Measurements from ENCODE around the gene GRM6. TPM values are rescaled to one million over a fixed set of nuclear protein-coding genes. Genes with fewer than 3 reads are reported as not detected.

The GRM6 gene
- total RNA-seq, 1 donor from 2014 or later, result not detected

DNA sequence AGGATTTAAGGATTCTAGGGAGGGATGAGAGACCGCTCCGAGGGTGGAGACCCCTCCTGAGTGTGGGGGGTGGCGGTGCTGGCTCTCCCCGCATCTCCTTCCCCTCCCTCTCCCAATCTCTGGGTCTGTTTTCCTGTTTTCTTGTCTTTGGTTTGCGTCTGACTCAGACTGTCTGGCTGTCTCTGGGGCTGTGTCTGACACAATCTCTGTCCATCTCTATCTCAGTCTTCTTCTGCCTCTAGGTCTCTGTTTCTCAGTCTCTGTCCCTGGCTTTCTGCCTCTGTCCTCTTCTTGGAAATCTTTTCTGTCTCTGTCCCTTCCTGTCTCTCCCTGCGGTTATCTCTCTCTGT lies 196 bp upstream of the GRM6 start:
- H3K27ac Mint-ChIP-seq (ENCODE audit: unreplicated experiment), result peak overlapping the region; percentile 36

DNA sequence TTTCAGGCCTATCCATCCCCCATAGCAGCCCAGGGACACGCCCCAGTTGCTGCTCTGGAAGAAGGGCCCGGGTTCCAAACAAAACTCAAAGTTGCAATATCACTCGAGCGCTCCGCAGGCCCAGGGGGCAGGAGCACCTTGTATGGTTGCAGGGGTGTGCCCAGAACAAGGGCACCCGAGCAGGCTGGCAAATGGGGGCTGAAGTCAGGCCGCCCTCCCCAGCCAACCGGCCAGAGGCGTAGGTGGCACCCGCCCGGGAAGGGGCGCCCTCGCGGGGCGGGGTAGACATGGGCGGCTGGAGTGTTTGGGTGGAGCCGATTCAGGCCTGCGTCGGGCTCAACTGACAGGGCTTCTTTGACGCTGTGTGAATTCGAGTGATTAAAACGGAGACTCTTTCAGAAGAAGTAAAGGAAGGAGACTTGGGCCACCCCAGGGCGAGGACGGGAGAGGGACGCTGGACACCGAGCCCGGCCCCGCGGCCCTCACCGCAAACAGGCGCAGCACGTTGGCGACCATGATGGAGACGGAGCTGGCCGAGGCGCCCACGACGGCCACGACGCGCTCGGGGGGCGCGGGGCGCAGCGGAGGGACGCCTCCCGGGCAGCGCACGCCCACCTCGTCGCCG lies 1.1 kb downstream of the GRM6 start:
- DNase-seq, result no peak
- Mint-ChIP-seq H3K9me3 (ENCODE audit: unreplicated experiment) (peaks cover 13% of the 10 kb centered on the region), H3K4me3 (ENCODE audit: unreplicated experiment) (peak overlapping the region; percentile 79), H3K36me3 (ENCODE audit: unreplicated experiment) (peaks cover 12% of the 10 kb centered on the region), H3K4me1 (ENCODE audit: low read depth, unreplicated experiment) (peaks cover 3% of the 10 kb centered on the region), H3K27me3 (ENCODE audit: unreplicated experiment) (peaks cover 25% of the 10 kb centered on the region), H3K27ac (ENCODE audit: unreplicated experiment) (no peak overlapping the region)
- TF ChIP-seq, protein P1, sequence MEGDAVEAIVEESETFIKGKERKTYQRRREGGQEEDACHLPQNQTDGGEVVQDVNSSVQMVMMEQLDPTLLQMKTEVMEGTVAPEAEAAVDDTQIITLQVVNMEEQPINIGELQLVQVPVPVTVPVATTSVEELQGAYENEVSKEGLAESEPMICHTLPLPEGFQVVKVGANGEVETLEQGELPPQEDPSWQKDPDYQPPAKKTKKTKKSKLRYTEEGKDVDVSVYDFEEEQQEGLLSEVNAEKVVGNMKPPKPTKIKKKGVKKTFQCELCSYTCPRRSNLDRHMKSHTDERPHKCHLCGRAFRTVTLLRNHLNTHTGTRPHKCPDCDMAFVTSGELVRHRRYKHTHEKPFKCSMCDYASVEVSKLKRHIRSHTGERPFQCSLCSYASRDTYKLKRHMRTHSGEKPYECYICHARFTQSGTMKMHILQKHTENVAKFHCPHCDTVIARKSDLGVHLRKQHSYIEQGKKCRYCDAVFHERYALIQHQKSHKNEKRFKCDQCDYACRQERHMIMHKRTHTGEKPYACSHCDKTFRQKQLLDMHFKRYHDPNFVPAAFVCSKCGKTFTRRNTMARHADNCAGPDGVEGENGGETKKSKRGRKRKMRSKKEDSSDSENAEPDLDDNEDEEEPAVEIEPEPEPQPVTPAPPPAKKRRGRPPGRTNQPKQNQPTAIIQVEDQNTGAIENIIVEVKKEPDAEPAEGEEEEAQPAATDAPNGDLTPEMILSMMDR (IDR thresholded peaks at IDR 0.05; ENCODE audit: partially characterized antibody, unreplicated experiment), result no peak

More for the DNA sequence above, 196 bp upstream of the GRM6 start:
- Mint-ChIP-seq H3K36me3 (ENCODE audit: unreplicated experiment) (peaks cover 6% of the 10 kb centered on the region), H3K9me3 (ENCODE audit: unreplicated experiment) (peaks cover 12% of the 10 kb centered on the region), H3K27me3 (ENCODE audit: unreplicated experiment) (peaks cover 25% of the 10 kb centered on the region), H3K4me3 (ENCODE audit: unreplicated experiment) (peak overlapping the region; percentile 85), H3K4me1 (ENCODE audit: low read depth, unreplicated experiment) (peaks cover 3% of the 10 kb centered on the region)
- TF ChIP-seq, protein P1 (IDR thresholded peaks at IDR 0.05; ENCODE audit: partially characterized antibody, unreplicated experiment), result no peak
- DNase-seq, result no peak

DNA sequence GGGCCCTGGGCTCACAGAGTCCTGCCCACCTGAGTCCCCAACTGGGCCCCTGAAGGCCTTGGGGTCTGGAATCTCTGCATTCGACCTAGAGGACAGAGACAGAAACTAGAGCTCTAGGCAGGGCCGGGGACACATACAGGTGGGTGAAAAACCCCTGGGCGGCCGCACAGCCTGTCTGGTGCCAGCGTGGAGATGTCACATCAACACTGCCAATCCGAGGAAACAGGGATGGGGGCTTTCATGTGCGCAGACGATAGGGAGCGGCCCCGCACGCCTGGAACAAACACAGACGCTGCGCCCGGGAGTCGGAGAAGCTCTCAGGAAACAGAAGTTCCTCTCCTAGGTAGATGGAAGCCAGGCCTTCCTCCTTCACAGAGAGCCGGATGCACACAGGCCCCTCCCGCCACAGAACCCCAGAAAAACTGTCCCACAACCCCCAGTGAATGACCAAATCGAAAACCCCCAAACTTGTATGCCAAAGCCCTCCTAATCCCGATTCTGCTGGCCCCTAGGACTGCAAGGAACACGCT lies 1.8 kb downstream of the GRM6 start:
- peaks cover 12% of the 10 kb centered on the region for H3K36me3 Mint-ChIP-seq (ENCODE audit: unreplicated experiment)
- DNase-seq, result no peak
- H3K4me1 Mint-ChIP-seq (ENCODE audit: low read depth, unreplicated experiment), result peaks cover 3% of the 10 kb centered on the region
- TF ChIP-seq, protein P1 (IDR thresholded peaks at IDR 0.05; ENCODE audit: partially characterized antibody, unreplicated experiment), result no peak
- peaks cover 26% of the 10 kb centered on the region for H3K27me3 Mint-ChIP-seq (ENCODE audit: unreplicated experiment)
- H3K4me3 Mint-ChIP-seq (ENCODE audit: unreplicated experiment), result no peak overlapping the region
- H3K27ac Mint-ChIP-seq (ENCODE audit: unreplicated experiment), result no peak overlapping the region
- H3K9me3 Mint-ChIP-seq (ENCODE audit: unreplicated experiment), result peaks cover 11% of the 10 kb centered on the region

GRCh38 chr5:178992291-178992895 lies 2.7 kb downstream of the GRM6 start:
- Mint-ChIP-seq H3K4me3 (ENCODE audit: unreplicated experiment) (no peak overlapping the region), H3K27ac (ENCODE audit: unreplicated experiment) (peak overlapping the region; percentile 43), H3K4me1 (ENCODE audit: low read depth, unreplicated experiment) (peaks cover 3% of the 10 kb centered on the region), H3K36me3 (ENCODE audit: unreplicated experiment) (peaks cover 19% of the 10 kb centered on the region), H3K27me3 (ENCODE audit: unreplicated experiment) (peaks cover 30% of the 10 kb centered on the region), H3K9me3 (ENCODE audit: unreplicated experiment) (peaks cover 14% of the 10 kb centered on the region)
- no peak for DNase-seq
- TF ChIP-seq, protein P1 (IDR thresholded peaks at IDR 0.05; ENCODE audit: partially characterized antibody, unreplicated experiment), result no peak
